Heart right ventricle (tissue), 16 donors: Measurements from ENCODE around the gene OCRL. TPM values are rescaled to one million over a fixed set of nuclear protein-coding genes. Genes with fewer than 3 reads are reported as not detected.

Source experiments
- ATAC-seq, 8 donors: fragments of 200-7000 bp; cut with Tn5 transposase; one replicate each; pipeline ENCODE4 v1.9.1; 2020; ENCODE audit warnings: mild to moderate bottlenecking in 8 of 8, moderate library complexity in 8 of 8, moderate number of reproducible peaks in 1 of 8
- DNase-seq, 2 donors: peaks; one replicate each; pipeline ENCODE4 v3.0.0-alpha.2; 2020
- H3K27ac ChIP-seq, 10 donors: fragments of 200-600 bp; sonication (generic) in 2 of 10; one replicate each; pipeline versions ENCODE4 v1.5.0 to v1.8.0; 2020 to 2022; ENCODE audit warnings: mild to moderate bottlenecking in 3 of 10
- H3K27me3 ChIP-seq, 7 donors: fragments of 200-600 bp; one replicate each; pipeline ENCODE4 v1.8.0; 2021 to 2022; ENCODE audit warnings: mild to moderate bottlenecking in 2 of 7
- H3K36me3 ChIP-seq, 9 donors: fragments of 200-600 bp; sonication (generic) in 1 of 9; one replicate each; pipeline versions ENCODE4 v1.5.0 to v1.8.0; 2020 to 2022; ENCODE audit warnings: mild to moderate bottlenecking in 2 of 9
- H3K4me1 ChIP-seq, 9 donors: fragments of 200-600 bp; sonication (generic) in 1 of 9; one replicate each; pipeline versions ENCODE4 v1.5.0 to v1.8.0; 2020 to 2022; ENCODE audit warnings: mild to moderate bottlenecking in 4 of 9
- H3K4me3 ChIP-seq, 10 donors: fragments of 200-600 bp; sonication (generic) in 2 of 10; one replicate each; pipeline versions ENCODE4 v1.5.0 to v1.8.0; 2020 to 2022; ENCODE audit warnings: mild to moderate bottlenecking in 7 of 10, moderate library complexity in 2 of 10
- H3K9me3 ChIP-seq, 11 donors: fragments of 200-600 bp in 10 of 11; sonication (generic) in 2 of 11; one replicate each; pipeline versions ENCODE4 v1.5.0 to v1.8.0; 2013 to 2022; ENCODE audit warnings: mild to moderate bottlenecking in 2 of 11, control low read depth in 1 of 11, moderate library complexity in 1 of 11
- WGBS, 2 donors: extraction: QIAGEN DNeasy Blood & Tissue Kit; methylation state at CpG; one replicate each; pipeline ENCODE4 v1.1.7; 2013; ENCODE audit warnings: inconsistent platforms in 1 of 2; 5-methylcytosine and 5-hydroxymethylcytosine counted together
- intact Hi-C, 10 donors: fragments of 100-400 bp; cut with DNase I; formaldehyde crosslinking; loops; one replicate each; pipeline versions ENCODE4 v1.11.1 to v1.14.2; 2022
- polyA plus RNA-seq, 2 donors: library from polyadenylated mRNA; stranded (reverse); fragments of 200-250 nt; gene quantifications; one replicate each; pipeline ENCODE4 v1.2.3, GENCODE V29; 2013
- total RNA-seq, 10 donors: library from RNA; stranded (reverse); fragmentation: NEBNext Ultra II Directional in 3 of 10; extraction: Animal tissue kit (Norgen Biotek cat#: 25700) in 3 of 10; gene quantifications; one replicate each; pipeline versions ENCODE4 v1.2.1 to v1.2.4, GENCODE V29; 2021 to 2023
- TF ChIP-seq, protein P1 (sequence below), 9 donors: fragments of 200-600 bp; sonication (generic) in 2 of 9; IDR thresholded peaks; one replicate each; pipeline versions ENCODE4 v1.5.0 to v1.8.0; 2021 to 2022; ENCODE audit warnings: antibody characterized with exemption in 9 of 9, mild to moderate bottlenecking in 5 of 9, moderate library complexity in 1 of 9
- donor health status: Arrhythmogenic right ventricular cardiomyopathy.
- donor health status: ischemic (EF 13 %, LVEDD 7.1; RV severe dilation, severe dysfunction).
- donor health status: healthy with polysubstance abuse.
- donor health status: DM: no; HTN: yes; CAD: no.
- donor health status: DM: no; HTN: no; CAD: no.
- donor health status: ischemic (EF 25% LVEDD 6.9; RV normal size, moderate dysfunction).
- donor health status: ischemic (EF 25% LVEDD 5.7; RV mildly dilated, moderate dysfunction).
- donor health status: healthy.
- donor health status: DM: yes; HTN: yes; CAD: no.
- donor health status: Ischemic cardiomyopathy.
- donor health status: ischemic (EF 35%, LVEDD 5.7; RV mildly dilated, moderate dysfunction).
- donor health status: nonischemic (EF 11% LVEDD 7.7; RV severe dilation, severe dysfunction).
- donor health status: DM: yes; HTN: yes; CAD: no.
- donor health status: PGD.
- donor health status: ischemic (EF 29% LVEDD 5.4; RV normal size, mild dysfunction).
- donor health status: nonischemic (EF 23%, LVEDD 6.1; RV moderate dilation, normal function).

The OCRL gene
- total and polyA plus RNA-seq, 12 donors = 6.9 to 13.8 (median 9.0) TPM

DNA sequence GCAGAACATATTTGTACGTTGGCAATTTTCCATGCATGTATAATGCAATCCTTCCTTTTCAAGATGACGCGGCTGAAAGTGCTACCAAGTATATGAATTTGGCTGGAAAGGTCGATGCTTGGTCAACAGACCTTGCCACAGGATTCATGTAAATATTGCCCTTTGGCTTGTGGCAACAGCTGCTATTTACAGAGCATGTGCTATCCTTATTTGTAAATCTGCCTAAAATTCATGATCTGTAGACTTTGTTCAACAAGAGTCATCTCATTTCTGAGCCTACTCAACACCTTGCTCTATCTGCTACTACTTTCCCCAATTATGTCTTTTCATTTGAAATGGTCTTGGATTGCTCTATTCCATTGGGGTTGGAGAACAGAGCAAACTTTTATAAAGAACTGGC lies 14.9 kb upstream of the OCRL start:
- Histone ChIP-seq H3K9me3 (no peaks in the 10 kb centered on the region), H3K27ac (no peak overlapping the region), H3K27me3 (peaks cover 0 to 49% (median 0%) of the 10 kb centered on the region in 7 donors), H3K36me3 (no peaks in the 10 kb centered on the region), H3K4me3 (no peak overlapping the region), H3K4me1 (peaks cover 0 to 10% (median 6%) of the 10 kb centered on the region in 9 donors)
- DNase-seq = no peak
- no peak for ATAC-seq
- WGBS, 2 donors = 45 to 54% methylated on average over 4 of the region's 4 CpGs
- intact Hi-C loops = no loop called here
- TF ChIP-seq, protein P1, sequence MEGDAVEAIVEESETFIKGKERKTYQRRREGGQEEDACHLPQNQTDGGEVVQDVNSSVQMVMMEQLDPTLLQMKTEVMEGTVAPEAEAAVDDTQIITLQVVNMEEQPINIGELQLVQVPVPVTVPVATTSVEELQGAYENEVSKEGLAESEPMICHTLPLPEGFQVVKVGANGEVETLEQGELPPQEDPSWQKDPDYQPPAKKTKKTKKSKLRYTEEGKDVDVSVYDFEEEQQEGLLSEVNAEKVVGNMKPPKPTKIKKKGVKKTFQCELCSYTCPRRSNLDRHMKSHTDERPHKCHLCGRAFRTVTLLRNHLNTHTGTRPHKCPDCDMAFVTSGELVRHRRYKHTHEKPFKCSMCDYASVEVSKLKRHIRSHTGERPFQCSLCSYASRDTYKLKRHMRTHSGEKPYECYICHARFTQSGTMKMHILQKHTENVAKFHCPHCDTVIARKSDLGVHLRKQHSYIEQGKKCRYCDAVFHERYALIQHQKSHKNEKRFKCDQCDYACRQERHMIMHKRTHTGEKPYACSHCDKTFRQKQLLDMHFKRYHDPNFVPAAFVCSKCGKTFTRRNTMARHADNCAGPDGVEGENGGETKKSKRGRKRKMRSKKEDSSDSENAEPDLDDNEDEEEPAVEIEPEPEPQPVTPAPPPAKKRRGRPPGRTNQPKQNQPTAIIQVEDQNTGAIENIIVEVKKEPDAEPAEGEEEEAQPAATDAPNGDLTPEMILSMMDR (IDR thresholded peaks at IDR 0.05) = no peak

DNA sequence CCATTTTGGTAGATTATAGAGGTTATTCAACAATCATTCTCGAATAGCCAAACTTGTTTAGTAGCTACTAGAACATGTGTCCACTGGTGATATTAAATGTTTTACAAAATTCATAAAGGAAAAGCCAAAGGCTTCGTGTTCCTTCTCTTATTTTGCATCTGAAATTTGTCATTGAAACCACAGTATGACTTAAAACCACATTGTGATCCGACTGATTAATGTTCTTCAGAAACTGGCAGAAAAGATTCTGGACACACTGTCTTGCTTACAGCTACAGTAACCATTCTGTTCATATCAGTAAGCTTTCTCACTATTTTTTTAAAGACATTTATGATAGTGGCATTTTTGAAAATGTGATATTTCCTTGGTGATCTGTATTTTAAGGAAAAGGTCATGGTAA lies 14.2 kb upstream of the OCRL start:
- no peaks in the 10 kb centered on the region for H3K9me3 ChIP-seq
- H3K27me3 ChIP-seq = peaks cover 0 to 43% (median 0%) of the 10 kb centered on the region in 7 donors
- 66 to 72% methylated on average over 3 of the region's 3 CpGs for WGBS, 2 donors
- no peaks in the 10 kb centered on the region for H3K36me3 ChIP-seq
- H3K27ac ChIP-seq = no peak overlapping the region
- no peak for ATAC-seq
- peaks cover 0 to 10% (median 6%) of the 10 kb centered on the region in 9 donors for H3K4me1 ChIP-seq
- intact Hi-C loops = no loop called here
- TF ChIP-seq, protein P1 (IDR thresholded peaks at IDR 0.05) = no peak
- DNase-seq = no peak
- H3K4me3 ChIP-seq = no peak overlapping the region

DNA sequence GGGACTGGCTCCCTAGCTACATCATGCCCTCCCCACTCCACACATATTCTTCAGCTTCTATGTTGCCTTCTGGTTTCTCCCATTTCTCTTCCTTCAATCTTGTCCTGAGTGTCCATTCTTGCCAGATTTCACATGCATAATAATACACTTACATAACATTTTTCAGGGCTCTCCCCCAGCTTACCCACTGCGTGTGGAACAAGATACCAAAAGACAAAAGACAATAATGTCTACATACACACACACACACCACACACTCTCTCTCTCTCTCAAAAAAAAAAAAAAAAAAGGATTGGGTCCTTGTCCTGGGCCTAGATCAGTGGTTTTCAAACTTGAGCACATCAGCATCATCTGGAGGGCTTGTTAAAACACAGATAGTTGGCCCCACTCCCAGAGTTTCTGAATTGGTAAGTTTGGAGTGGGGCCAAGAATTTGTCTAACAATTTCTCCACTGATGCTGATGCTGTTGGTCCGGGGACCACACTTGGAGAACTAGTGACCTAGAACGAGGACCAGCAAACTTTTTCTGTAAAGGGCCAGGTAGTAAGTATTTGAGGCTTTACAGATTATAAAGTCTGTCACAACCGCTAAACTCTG lies 10.3 kb upstream of the OCRL start:
- 31 to 40% methylated on average over 4 of the region's 4 CpGs for WGBS, 2 donors
- ATAC-seq (no peak), DNase-seq (no peak)
- Histone ChIP-seq H3K27ac (no peak overlapping the region), H3K4me1 (no peaks in the 10 kb centered on the region), H3K27me3 (peaks cover 0 to 9% (median 0%) of the 10 kb centered on the region in 7 donors), H3K9me3 (no peaks in the 10 kb centered on the region), H3K36me3 (no peaks in the 10 kb centered on the region), H3K4me3 (no peak overlapping the region)
- intact Hi-C loops = no loop called here
- TF ChIP-seq, protein P1 (IDR thresholded peaks at IDR 0.05) = no peak

DNA sequence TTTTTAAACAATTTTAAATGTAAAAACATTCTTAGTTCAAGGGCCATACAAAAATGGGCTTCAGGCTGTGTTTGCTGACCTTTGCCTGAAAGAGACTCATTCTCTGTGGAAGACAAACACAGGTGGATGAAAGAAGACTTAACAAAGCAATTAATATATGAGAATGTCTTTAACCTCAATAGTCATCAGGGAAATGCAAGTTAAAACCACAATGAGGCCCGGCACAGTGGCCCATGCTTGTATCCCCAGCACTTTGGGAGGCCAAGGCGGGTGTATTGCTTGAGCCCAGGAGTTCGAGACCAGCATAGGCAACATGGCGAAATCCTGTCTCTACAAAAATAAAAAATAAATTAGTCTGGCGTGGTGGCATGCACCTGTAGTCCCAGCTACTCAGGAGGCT lies 9.6 kb upstream of the OCRL start:
- Histone ChIP-seq H3K36me3 (no peaks in the 10 kb centered on the region), H3K27me3 (peaks cover 0 to 3% (median 0%) of the 10 kb centered on the region in 7 donors), H3K4me3 (no peak overlapping the region), H3K9me3 (no peaks in the 10 kb centered on the region), H3K27ac (no peak overlapping the region), H3K4me1 (no peaks in the 10 kb centered on the region)
- intact Hi-C loops = no loop called here
- no peak for DNase-seq
- TF ChIP-seq, protein P1 (IDR thresholded peaks at IDR 0.05) = no peak
- no peak for ATAC-seq
- 95 to 100% methylated on average over 5 of the region's 5 CpGs for WGBS, 2 donors
